Hematopoietic multipotent progenitor cell treated with erythropoietin and hydrocortisone succinate and interleukin-3 and kit ligand, for 17 days (in vitro differentiated cells): ENCODE results near the gene ALDH1A2.

Experiments
- DNase-seq: peaks from one replicate; pipeline ENCODE4 v3.0.0-alpha.2; 2015; ENCODE audit warnings: low spot score

The ALDH1A2 gene

GRCh38 chr15:57994221-57995049 is 71.1 kb downstream of the ALDH1A2 start:
- no peak for DNase-seq

- DNase-seq = no peak
Observed at GRCh38 chr15:57993409-57994145, 71.9 kb downstream of the ALDH1A2 start.

- DNase-seq = no peak
Observed at GRCh38 chr15:57992761-57993355, 72.7 kb downstream of the ALDH1A2 start.

GRCh38 chr15:57973534-57973933 is 92.0 kb downstream of the ALDH1A2 start:
- no peak for DNase-seq

GRCh38 chr15:57972864-57973263 is 92.6 kb downstream of the ALDH1A2 start:
- no peak for DNase-seq

- DNase-seq = no peak
Observed at GRCh38 chr15:57969996-57970395, 95.5 kb downstream of the ALDH1A2 start.

GRCh38 chr15:57969355-57969754 is 96.2 kb downstream of the ALDH1A2 start:
- DNase-seq = no peak

GRCh38 chr15:57962887-57963286 is 102.6 kb downstream of the ALDH1A2 start:
- no peak for DNase-seq

- DNase-seq = no peak
Observed at GRCh38 chr15:57961919-57962318, 103.6 kb downstream of the ALDH1A2 start.

- no peak for DNase-seq
Observed at GRCh38 chr15:57957113-57957512, 108.4 kb downstream of the ALDH1A2 start.

- no peak for DNase-seq
Observed at GRCh38 chr15:57953874-57954273, 111.6 kb downstream of the ALDH1A2 start.

GRCh38 chr15:57951328-57951932 is 114.1 kb downstream of the ALDH1A2 start:
- DNase-seq = no peak

- no peak for DNase-seq
Observed at GRCh38 chr15:57950381-57950946, 115.0 kb downstream of the ALDH1A2 start.

- DNase-seq = no peak
Observed at GRCh38 chr15:57949374-57949943, 116.1 kb downstream of the ALDH1A2 start.

GRCh38 chr15:57948351-57949289 is 116.9 kb downstream of the ALDH1A2 start:
- no peak for DNase-seq

- no peak for DNase-seq
Observed at GRCh38 chr15:57947781-57948180, 117.7 kb downstream of the ALDH1A2 start.

GRCh38 chr15:57947282-57947681 is 118.2 kb downstream of the ALDH1A2 start:
- DNase-seq = no peak

- DNase-seq = no peak
Observed at GRCh38 chr15:57946491-57947048, 118.9 kb downstream of the ALDH1A2 start.

- DNase-seq = no peak
Observed at GRCh38 chr15:57945616-57946015, 119.9 kb downstream of the ALDH1A2 start.

- DNase-seq = no peak
Observed at GRCh38 chr15:57943754-57944420, 121.6 kb downstream of the ALDH1A2 start.
